Trophoblast cell (in vitro differentiated cells and primary cell): Measurements from ENCODE around the gene TPH1.
"Not testable (repeated sequence)": the region's sequence is repeated elsewhere in the genome, so short reads cannot be mapped to it uniquely, and the experiment has no call there.

ENCODE experiments used
- DNase-seq, 2 donors: peaks; one replicate each; pipeline ENCODE4 v3.0.0-alpha.2; 2016
- H2AFZ ChIP-seq: 2 replicates; pipeline ENCODE4 v1.6.1; 2013; ENCODE audit warnings: low read length, moderate library complexity, mild to moderate bottlenecking; ENCODE audit not compliant: insufficient read depth, poor library complexity
- H2AK5ac ChIP-seq: 2 replicates; pipeline ENCODE4 v1.6.1; 2013; ENCODE audit warnings: mild to moderate bottlenecking, low read length
- H2BK120ac ChIP-seq: 2 replicates; pipeline ENCODE4 v1.6.1; 2013; ENCODE audit warnings: low read length, mild to moderate bottlenecking, moderate library complexity; ENCODE audit not compliant: insufficient read depth, poor library complexity
- H2BK12ac ChIP-seq: 2 replicates; pipeline ENCODE4 v1.6.1; 2013; ENCODE audit warnings: mild to moderate bottlenecking, low read length, moderate library complexity
- H2BK5ac ChIP-seq: 2 replicates; pipeline ENCODE4 v1.6.1; 2013; ENCODE audit warnings: low read length, low read depth, moderate library complexity, mild to moderate bottlenecking; ENCODE audit not compliant: poor library complexity
- H3K14ac ChIP-seq: 2 replicates; pipeline ENCODE4 v1.6.1; 2013; ENCODE audit warnings: mild to moderate bottlenecking, low read length
- H3K18ac ChIP-seq: 2 replicates; pipeline ENCODE4 v1.6.1; 2013; ENCODE audit warnings: mild to moderate bottlenecking, low read length
- H3K23ac ChIP-seq: 2 replicates; pipeline ENCODE4 v1.6.1; 2013; ENCODE audit warnings: low read length
- H3K27ac ChIP-seq: 2 replicates; pipeline ENCODE4 v1.5.1; 2013; ENCODE audit warnings: low read depth, mild to moderate bottlenecking, inconsistent platforms, low read length, moderate library complexity
- H3K27me3 ChIP-seq: 2 replicates; pipeline ENCODE4 v1.6.1; 2013; ENCODE audit warnings: inconsistent platforms, mild to moderate bottlenecking, low read length, moderate library complexity; ENCODE audit not compliant: insufficient read depth
- H3K36me3 ChIP-seq, 2 experiments: 1 replicate in 1 of 2; 2 replicates in 1 of 2; pipeline ENCODE4 v1.6.1; 2013; ENCODE audit warnings: low read length in 2 of 2, mild to moderate bottlenecking in 2 of 2, moderate library complexity in 1 of 2; ENCODE audit not compliant: insufficient read depth in 2 of 2, control insufficient read depth in 1 of 2
- H3K4ac ChIP-seq: 2 replicates; pipeline ENCODE4 v1.6.1; 2013; ENCODE audit warnings: low read depth, mild to moderate bottlenecking, low read length, moderate library complexity
- H3K4me1 ChIP-seq, 2 experiments: 1 replicate in 1 of 2; 2 replicates in 1 of 2; pipeline ENCODE4 v1.6.1; 2013; ENCODE audit warnings: low read length in 2 of 2, mild to moderate bottlenecking in 2 of 2, moderate library complexity in 1 of 2; ENCODE audit not compliant: insufficient read depth in 2 of 2, control insufficient read depth in 1 of 2
- H3K4me2 ChIP-seq: 2 replicates; pipeline ENCODE4 v1.6.1; 2013; ENCODE audit warnings: inconsistent platforms, mild to moderate bottlenecking, low read length, moderate library complexity
- H3K4me3 ChIP-seq: 2 replicates; pipeline ENCODE4 v1.5.1; 2013; ENCODE audit warnings: mild to moderate bottlenecking, low read depth, low read length, inconsistent platforms
- H3K79me1 ChIP-seq: one replicate; pipeline ENCODE4 v1.6.1; 2013; ENCODE audit warnings: low read length
- H3K79me2 ChIP-seq: 2 replicates; pipeline ENCODE4 v1.6.1; 2013; ENCODE audit warnings: low read length, mild to moderate bottlenecking; ENCODE audit not compliant: control insufficient read depth, insufficient read depth, poor library complexity
- H3K9ac ChIP-seq: 2 replicates; pipeline ENCODE4 v1.6.1; 2013; ENCODE audit warnings: mild to moderate bottlenecking, low read length
- H3K9me3 ChIP-seq: 2 replicates; pipeline ENCODE4 v1.6.1; 2013; ENCODE audit warnings: low read depth, mild to moderate bottlenecking, control low read depth, inconsistent platforms, low read length; ENCODE audit not compliant: insufficient read depth
- H4K12ac ChIP-seq: 2 replicates; pipeline ENCODE4 v1.6.1; 2013; ENCODE audit warnings: low read depth, mild to moderate bottlenecking, low read length, moderate library complexity
- H4K8ac ChIP-seq: 2 replicates; pipeline ENCODE4 v1.6.1; 2013; ENCODE audit warnings: low read depth, mild to moderate bottlenecking, low read length, moderate library complexity
- H4K91ac ChIP-seq: one replicate; pipeline ENCODE4 v1.6.1; 2013; ENCODE audit warnings: low read depth, mild to moderate bottlenecking, low read length, moderate library complexity
- WGBS: extraction: QIAGEN DNeasy Blood & Tissue Kit; methylation state at CpG from one replicate; pipeline ENCODE4 v1.1.7; 2013; ENCODE audit warnings: missing lambda C conversion rate; ENCODE audit not compliant: insufficient read length, insufficient coverage; ENCODE audit errors: extremely low coverage; 5-methylcytosine and 5-hydroxymethylcytosine counted together

The TPH1 gene

DNA sequence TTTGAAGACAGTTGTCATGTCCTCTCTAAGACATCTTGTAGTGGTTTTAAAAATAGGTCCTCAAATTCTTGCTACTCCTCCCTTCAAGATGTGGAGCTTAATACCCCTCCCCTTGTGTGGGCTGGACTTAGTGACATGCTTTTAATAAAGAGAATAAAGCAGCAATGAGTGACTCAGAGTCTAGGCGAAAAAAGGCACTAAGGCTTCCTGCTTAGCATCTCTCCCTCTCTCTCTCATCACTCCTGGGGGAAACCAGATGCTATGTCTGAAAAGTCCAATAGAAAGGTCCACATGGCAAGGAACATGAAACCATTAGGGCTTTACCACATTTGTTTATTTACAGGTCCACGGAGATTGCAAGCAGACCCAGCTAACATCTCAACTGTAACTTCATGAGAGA lies 44.9 kb downstream of the TPH1 start:
- H3K18ac ChIP-seq: no peak overlapping the region
- H4K12ac ChIP-seq: no peak overlapping the region
- peaks cover 0 to 1% of the 10 kb centered on the region in 2 experiments for H3K36me3 ChIP-seq
- no peak overlapping the region for H4K8ac ChIP-seq
- no peak for DNase-seq
- H3K4ac ChIP-seq: no peak overlapping the region
- H2AK5ac ChIP-seq: no peak overlapping the region
- H3K9ac ChIP-seq: no peak overlapping the region
- H3K23ac ChIP-seq: no peak overlapping the region
- H3K9me3 ChIP-seq: no peaks in the 10 kb centered on the region
- H2AFZ ChIP-seq: no peak overlapping the region
- H3K4me3 ChIP-seq: no peak overlapping the region
- H2BK12ac ChIP-seq: no peak overlapping the region
- H4K91ac ChIP-seq: no peak overlapping the region
- H3K27me3 ChIP-seq: no peaks in the 10 kb centered on the region
- no peaks in the 10 kb centered on the region for H3K79me1 ChIP-seq
- H3K4me2 ChIP-seq: no peak overlapping the region
- H3K27ac ChIP-seq: no peak overlapping the region
- no CpG with 5 or more reads among the region's 2 CpGs for WGBS
- H2BK120ac ChIP-seq: no peak overlapping the region
- no peak overlapping the region for H3K14ac ChIP-seq
- no peaks in the 10 kb centered on the region for H3K4me1 ChIP-seq
- H2BK5ac ChIP-seq: no peak overlapping the region
- no peaks in the 10 kb centered on the region for H3K79me2 ChIP-seq

DNA sequence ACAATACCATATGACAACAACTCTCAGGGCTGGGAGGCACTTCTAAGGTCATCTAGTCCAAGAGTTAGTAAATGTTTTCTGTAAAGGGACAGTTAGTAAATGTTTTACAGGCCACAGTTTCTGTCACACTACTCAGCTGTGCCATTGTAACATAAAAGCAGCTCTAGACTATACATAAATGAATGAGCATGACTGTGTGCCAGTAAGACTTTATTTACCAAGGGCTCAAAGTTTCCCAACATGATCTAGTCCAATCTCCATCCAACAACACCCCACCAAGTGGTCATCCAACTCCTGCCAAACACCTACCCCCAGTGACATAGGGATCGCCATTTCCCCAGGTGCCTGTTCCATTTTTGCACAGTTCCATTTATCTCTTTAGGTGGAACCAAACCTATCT lies 45.3 kb downstream of the TPH1 start:
- no peak overlapping the region for H4K8ac ChIP-seq
- no peaks in the 10 kb centered on the region for H3K9me3 ChIP-seq
- WGBS: no CpG with 5 or more reads among the region's 1 CpG
- no peak overlapping the region for H3K4ac ChIP-seq
- H3K4me1 ChIP-seq: no peaks in the 10 kb centered on the region
- no peak overlapping the region for H3K18ac ChIP-seq
- H4K12ac ChIP-seq: no peak overlapping the region
- no peak overlapping the region for H3K9ac ChIP-seq
- H2BK120ac ChIP-seq: no peak overlapping the region
- no peak overlapping the region for H3K27ac ChIP-seq
- H2AK5ac ChIP-seq: no peak overlapping the region
- H3K23ac ChIP-seq: no peak overlapping the region
- no peak overlapping the region for H2AFZ ChIP-seq
- H3K36me3 ChIP-seq: peaks cover 0 to 1% of the 10 kb centered on the region in 2 experiments
- H3K14ac ChIP-seq: no peak overlapping the region
- H4K91ac ChIP-seq: no peak overlapping the region
- no peaks in the 10 kb centered on the region for H3K79me2 ChIP-seq
- H3K4me3 ChIP-seq: no peak overlapping the region
- DNase-seq: no peak
- H3K27me3 ChIP-seq: no peaks in the 10 kb centered on the region
- no peak overlapping the region for H2BK5ac ChIP-seq
- H3K79me1 ChIP-seq: no peaks in the 10 kb centered on the region
- peak overlapping the region; percentile 12 for H3K4me2 ChIP-seq
- H2BK12ac ChIP-seq: no peak overlapping the region

DNA sequence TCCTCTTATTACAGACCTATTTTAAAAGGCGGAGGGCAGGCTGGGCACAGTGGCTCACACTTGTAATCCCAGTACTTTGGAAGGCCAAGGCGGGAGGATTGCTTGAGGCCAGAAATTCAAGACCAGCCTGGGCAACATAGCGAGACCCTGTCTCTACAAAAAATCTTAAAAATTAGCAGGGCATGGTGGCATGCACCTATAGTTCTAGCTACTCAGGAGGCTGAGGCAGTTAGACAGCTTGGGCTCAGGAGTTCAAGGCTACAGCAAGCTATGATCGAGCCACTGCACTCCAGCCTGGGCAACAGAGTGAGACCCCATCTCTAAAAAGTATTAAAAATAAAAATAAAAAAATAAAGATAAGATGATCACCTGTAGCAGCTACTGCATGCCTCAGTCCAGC lies 45.9 kb downstream of the TPH1 start:
- not testable (repeated sequence) for H3K4ac ChIP-seq, H3K27me3 ChIP-seq, H2BK5ac ChIP-seq, H3K4me1 ChIP-seq, H3K27ac ChIP-seq, H2AK5ac ChIP-seq, H4K12ac ChIP-seq, H3K9ac ChIP-seq, H3K79me2 ChIP-seq, H3K79me1 ChIP-seq, H4K8ac ChIP-seq, H3K4me3 ChIP-seq, H3K14ac ChIP-seq, H3K4me2 ChIP-seq, H3K23ac ChIP-seq, H3K18ac ChIP-seq, H3K36me3 ChIP-seq, H2AFZ ChIP-seq, H2BK120ac ChIP-seq, H2BK12ac ChIP-seq, H3K9me3 ChIP-seq, H4K91ac ChIP-seq
- WGBS: no CpG with 5 or more reads among the region's 4 CpGs
- peak in 1 of 2 donors; percentile 15 for DNase-seq
